ENCODE measurements around the gene SSH3.
A peak's percentile ranks its signal among the peaks of the same experiment; 100 is the strongest.

The SSH3 gene

GRCh38 chr11:67323526-67323925 is 20.2 kb downstream of the SSH3 start:
- no peak overlapping the region for H3K4me3 ChIP-seq (ENCODE audit: control insufficient read depth, low read depth, low read length)
- no peak for TF ChIP-seq CTCF (conservative IDR thresholded peaks at IDR 0.05; ENCODE audit: control insufficient read depth, insufficient read depth, low read depth, low read length)
- DNase-seq (ENCODE audit: low read depth), result no peak

- no peak overlapping the region for H3K4me3 ChIP-seq (ENCODE audit: control insufficient read depth, low read depth, low read length)
- TF ChIP-seq CTCF (conservative IDR thresholded peaks at IDR 0.05; ENCODE audit: control insufficient read depth, insufficient read depth, low read depth, low read length), result no peak
- no peak for DNase-seq (ENCODE audit: low read depth)
Measured at GRCh38 chr11:67332081-67332691, 28.9 kb downstream of the SSH3 start.

- no peak for TF ChIP-seq CTCF (conservative IDR thresholded peaks at IDR 0.05; ENCODE audit: control insufficient read depth, insufficient read depth, low read depth, low read length)
- no peak for DNase-seq (ENCODE audit: low read depth)
Measured at GRCh38 chr11:67337257-67337656, 33.9 kb downstream of the SSH3 start.

GRCh38 chr11:67344264-67344663 is 40.9 kb downstream of the SSH3 start:
- no peak for TF ChIP-seq CTCF (conservative IDR thresholded peaks at IDR 0.05; ENCODE audit: control insufficient read depth, insufficient read depth, low read depth, low read length)
- DNase-seq (ENCODE audit: low read depth), result no peak
- H3K4me3 ChIP-seq (ENCODE audit: control insufficient read depth, low read depth, low read length), result no peak overlapping the region

More at GRCh38 chr11:67337257-67337656, 33.9 kb downstream of the SSH3 start:
- H3K4me3 ChIP-seq (ENCODE audit: control insufficient read depth, low read depth, low read length), result no peak overlapping the region

- H3K4me3 ChIP-seq (ENCODE audit: control insufficient read depth, low read depth, low read length), result no peak overlapping the region
- no peak for TF ChIP-seq CTCF (conservative IDR thresholded peaks at IDR 0.05; ENCODE audit: control insufficient read depth, insufficient read depth, low read depth, low read length)
- DNase-seq (ENCODE audit: low read depth), result no peak
Measured at GRCh38 chr11:67345247-67345919, 42.1 kb downstream of the SSH3 start.

GRCh38 chr11:67345920-67346819 is 42.8 kb downstream of the SSH3 start:
- no peak overlapping the region for H3K4me3 ChIP-seq (ENCODE audit: control insufficient read depth, low read depth, low read length)
- peak; percentile 85 for DNase-seq (ENCODE audit: low read depth)
- peak; percentile 91 for TF ChIP-seq CTCF (conservative IDR thresholded peaks at IDR 0.05; ENCODE audit: control insufficient read depth, insufficient read depth, low read depth, low read length)
